GM21526 (cell line): ENCODE data around the gene NPPC.
"Not testable (repeated sequence)": the region's sequence is repeated elsewhere in the genome, so short reads cannot be mapped to it uniquely, and the experiment has no call there.

Experiments used
- ATAC-seq: cut with Tn5 transposase; IDR thresholded peaks from one replicate; pipeline ENCODE4 v1.9.1; 2021; ENCODE audit warnings: moderate library complexity; ENCODE audit not compliant: unreplicated experiment, low FRiP score

The NPPC gene

DNA sequence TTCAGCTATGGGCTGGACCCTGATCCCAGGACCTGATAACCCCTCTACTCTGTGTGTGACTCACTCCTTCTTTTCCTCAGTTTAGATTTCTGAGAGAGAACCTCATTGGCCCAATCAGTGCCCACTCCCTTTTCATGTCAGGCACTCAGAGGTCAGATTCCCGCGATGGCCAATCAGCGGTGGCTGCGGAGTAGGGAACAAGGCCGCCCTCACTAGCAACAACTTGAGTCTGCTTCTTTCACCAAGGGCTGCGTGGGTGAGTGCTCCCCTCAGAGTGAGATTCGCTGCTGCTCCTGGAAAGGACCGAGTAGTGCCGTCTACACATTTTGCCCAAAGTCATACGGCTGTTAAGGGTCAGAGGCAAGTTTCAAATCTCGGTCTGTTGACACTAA lies 34.7 kb downstream of the NPPC start:
- ATAC-seq, result no peak

DNA sequence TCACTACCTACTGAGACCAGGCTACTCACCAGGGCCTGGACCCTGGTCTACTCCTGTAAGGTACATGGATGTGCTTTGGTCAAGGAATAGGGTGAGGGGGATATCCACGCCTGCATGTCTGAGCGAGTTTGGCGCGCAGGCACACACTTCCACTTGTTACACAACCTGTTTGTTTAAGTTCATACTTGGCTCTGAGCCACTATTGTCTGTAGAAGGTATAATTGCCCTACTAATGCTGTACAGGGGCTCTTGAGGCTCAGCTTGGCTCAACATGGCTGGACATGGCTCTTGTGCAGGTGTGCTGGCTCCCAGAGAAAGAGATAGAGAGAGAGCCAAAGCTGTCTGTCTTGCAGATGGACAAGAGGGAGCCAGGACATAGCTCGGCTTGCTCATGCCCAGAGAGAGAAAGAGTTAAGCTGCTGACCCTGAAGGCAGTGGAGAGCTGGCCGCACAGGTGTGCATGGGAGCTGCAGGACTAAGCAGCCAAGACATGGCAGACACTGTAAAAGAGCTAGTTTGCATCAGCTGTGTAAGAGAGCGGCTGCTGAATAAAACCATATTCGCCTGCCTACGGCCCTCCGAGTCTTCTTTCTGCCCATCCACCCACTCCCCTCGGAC lies 35.2 kb downstream of the NPPC start:
- no peak for ATAC-seq

DNA sequence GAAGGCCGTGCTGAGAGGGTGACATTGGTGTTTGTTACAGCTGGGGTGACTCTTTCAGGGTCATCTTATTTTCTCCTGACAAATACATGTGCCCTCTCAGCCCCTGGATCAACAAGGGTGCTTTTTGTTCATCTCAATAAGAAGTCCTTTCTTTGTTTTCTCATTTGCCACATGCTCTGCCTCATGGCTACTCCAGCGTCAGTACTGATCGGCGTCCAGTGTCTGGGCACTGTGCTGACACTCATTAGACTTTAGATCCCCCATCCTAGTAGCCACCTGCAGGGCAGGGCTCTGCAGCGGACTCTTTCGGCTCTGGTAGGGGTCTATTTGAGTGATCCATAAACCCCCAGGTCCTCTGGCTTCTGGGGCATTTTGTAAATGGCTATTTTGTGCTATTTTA lies 38.4 kb downstream of the NPPC start:
- ATAC-seq, result no peak

DNA sequence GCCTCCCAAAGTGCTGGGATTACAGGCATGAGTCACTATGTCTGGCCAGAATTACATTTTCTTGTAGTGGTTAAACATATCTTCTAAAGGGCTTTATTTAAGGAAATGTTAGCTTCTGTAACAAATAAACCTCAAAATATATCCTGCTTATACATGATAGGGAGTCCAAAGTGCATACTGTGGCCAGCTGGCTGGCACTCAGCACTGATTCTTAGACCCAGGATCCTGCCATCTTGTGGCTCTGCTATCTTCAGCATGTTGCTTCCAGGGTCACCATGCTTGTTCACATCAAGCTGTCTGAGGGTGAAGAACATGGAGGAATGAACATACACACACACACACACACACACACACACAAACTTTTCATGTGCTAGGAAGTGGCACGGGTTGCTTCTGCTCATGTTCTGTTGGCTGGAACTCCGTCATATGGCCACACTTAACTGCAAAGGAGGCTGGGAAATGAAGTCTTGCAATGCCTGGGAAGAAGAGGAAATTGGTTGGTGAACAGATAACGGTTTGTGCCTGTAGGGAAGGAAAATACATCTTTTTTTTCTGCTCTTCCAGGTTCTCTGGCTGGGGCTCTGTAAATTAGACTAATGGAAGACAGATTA lies 40.0 kb downstream of the NPPC start:
- no peak for ATAC-seq

DNA sequence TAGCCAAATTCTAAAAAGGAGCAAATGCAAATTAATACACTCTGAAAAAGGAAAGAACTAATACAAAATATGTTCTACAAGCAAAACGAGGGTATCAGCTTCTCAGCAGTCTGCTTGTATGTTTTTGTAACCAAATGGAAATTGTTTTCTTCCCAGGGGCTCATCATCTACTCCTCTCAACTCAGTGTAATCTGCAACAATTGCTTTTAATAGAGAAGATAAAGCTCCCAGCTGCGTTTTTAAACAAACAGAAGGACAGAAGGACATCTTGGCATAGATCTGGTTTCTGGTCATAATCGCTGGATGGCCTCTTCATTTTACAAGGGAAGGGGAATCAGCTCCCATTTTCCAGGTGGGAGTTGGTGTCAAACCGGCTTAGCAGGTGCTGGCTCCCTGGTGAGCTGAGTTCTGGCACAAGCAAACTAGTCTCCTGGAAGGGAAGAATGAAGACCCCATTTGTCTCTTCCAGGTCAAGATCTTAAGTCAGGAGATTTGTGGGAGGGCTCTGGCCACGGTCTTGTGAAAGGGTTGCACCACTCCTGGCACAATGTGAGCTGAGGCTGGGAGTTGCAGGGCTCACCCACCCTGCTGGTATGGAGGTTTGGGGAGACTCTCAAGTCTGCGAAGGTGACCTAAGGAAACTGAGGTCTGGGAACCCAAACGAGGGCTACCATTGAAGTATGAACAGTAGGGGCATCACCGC lies 41.6 kb downstream of the NPPC start:
- ATAC-seq, result no peak

DNA sequence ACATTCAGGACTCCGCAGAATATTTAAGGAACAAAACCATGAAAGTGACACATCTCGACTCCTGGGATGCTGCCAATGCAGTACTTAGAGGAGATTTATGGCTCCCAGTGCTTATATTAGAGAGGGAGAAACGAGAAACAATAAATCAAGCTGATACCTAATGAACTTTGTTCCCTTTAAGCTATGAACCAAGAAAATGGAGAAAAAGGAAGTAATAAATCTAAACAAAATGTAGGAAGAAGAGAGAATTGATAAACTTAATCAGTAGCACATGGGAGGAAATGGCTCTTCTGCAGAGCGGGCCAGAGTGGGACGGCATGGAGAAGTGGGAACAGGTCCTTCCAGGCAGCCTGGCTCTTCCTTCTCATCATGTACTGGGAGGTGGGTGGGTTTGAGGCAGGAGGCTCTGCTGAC lies 42.7 kb downstream of the NPPC start:
- no peak for ATAC-seq

DNA sequence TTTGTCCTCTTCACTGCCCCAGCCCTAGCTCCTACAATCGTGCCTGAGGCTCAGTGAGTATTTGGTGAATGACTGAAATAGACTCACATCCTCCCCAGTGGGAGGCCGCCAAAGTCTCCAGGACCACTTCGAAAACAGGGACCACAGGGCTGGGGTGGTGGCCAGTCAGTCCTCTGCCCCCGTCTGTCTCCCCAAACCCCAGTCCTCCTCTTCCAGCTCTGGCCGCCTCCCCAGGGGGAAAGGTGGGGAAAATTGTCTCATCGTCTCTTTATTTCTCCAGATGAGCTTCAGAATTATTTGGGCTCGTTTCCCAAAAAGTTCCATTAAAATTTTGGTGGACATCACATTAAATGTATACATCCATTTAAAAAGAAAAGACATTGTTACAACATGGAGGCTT lies 43.5 kb downstream of the NPPC start:
- ATAC-seq, result no peak

DNA sequence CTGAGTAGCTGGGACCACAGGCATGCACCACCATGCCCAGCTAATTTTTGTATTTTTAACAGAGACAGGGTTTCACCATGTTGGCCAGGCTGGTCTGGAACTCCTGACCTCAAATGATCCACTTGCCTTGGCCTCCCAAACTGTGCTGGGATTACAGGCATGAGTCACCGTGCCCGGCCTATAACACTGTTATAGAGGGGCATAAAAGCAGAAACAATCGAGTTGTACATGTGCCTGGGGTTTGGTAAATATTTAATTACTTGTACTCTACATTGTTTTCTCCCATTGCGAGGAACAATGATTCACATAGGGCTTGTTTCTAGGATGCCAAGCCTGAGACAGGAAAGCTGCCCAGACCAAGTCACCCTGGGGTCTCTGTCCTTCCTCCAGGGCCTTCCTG lies 45.8 kb downstream of the NPPC start:
- not testable (repeated sequence) for ATAC-seq

DNA sequence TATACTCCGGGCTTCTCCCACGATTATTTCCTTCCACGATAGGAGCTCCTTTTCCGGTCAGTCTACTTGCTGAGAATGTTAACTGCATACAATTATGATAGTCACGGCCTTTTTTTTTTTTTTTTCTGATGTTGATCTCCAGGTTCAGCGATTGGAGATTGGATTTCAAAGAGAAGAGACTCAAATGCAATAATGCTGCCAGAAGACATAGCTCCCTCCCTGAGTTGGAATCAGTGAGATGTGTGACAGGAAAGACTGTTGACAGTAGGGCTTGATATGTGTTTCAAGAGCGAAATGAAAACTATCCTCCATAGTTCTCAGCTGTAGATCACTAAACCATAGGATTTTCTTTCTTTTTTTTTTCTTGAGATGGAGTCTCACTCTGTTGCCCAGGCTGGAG lies 47.0 kb downstream of the NPPC start:
- ATAC-seq, result no peak

DNA sequence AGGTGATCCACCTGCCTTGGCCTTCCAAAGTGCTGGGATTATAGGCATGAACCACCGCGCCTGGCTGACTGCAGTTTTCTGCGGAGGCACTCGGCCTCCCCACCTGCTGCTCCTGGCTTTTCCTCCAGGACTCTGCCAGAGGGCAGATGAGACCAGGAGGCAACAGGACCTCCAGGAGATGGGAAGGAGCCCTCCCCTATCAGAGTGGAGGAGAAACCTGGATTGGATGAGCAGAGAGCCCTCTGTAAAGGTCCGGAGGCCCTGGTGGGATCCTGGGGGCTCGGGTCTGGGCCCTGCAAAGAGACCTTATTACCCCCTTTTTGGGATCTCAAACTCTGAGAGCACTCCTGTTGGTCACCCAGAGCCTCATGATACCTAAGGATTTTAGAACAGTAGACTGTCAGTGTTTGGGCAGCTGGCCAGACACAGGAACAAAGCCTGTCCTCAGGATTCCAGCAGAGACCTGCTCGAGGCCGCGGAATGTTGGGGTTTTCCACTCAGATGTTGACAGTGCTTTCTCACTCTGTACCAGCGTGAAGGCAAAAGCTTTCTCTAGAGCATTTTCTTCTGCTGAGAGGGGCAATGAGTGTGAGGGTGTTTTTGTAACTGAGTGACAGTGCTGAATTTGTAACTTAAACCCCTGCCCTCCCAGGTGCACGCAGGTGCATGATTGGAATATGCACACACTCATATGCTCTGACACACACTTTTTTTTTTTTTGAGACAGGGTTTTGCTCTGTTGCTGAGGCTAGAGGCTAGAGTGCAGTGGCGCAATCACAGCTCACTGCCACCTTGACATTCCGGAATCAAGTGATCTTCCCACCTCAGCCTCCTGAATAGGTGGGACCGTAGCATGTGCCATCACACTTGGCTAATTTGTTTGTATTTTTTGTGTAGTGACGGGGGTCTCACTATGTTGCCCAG lies 48.4 kb downstream of the NPPC start:
- ATAC-seq, result no peak

DNA sequence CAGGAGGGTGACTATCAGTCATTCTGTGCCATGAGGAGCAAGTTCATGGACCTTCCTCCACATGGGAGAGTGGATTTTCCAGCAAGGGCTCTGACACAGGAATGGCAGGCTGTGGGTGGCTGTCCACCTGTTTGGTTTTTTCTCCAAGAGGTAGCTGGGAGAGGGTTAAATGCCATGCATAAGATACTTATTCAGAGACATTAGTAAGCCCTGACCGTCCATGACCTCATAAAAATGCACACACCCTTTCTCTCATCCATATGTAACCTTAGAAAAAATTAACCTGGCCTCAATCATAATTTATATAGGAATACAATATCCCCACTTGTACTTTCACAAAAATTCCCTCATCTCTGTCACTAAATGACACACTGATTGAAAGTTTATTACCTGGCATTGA lies 51.3 kb downstream of the NPPC start:
- ATAC-seq, result no peak
